SU-DHL-6 (cell line): ENCODE results near the gene HIPK4.

Experiments used
- EZH2phosphoT487 ChIP-seq: fragments of 200-600 bp; sonication (generic), shearing (Covaris generic); conservative IDR thresholded peaks from 2 replicates; pipeline ENCODE4 v1.6.1; 2018; ENCODE audit warnings: mild to moderate bottlenecking, antibody characterized with exemption, low read length, moderate library complexity, mixed read lengths
- TF ChIP-seq, protein P1 (sequence below): fragments of 200-600 bp; sonication (generic); IDR thresholded peaks from one replicate; pipeline ENCODE4 v1.5.1; 2017; ENCODE audit warnings: antibody characterized with exemption, mild to moderate bottlenecking, low read length, moderate library complexity; ENCODE audit not compliant: insufficient read depth, poor library complexity, severe bottlenecking

DNA sequence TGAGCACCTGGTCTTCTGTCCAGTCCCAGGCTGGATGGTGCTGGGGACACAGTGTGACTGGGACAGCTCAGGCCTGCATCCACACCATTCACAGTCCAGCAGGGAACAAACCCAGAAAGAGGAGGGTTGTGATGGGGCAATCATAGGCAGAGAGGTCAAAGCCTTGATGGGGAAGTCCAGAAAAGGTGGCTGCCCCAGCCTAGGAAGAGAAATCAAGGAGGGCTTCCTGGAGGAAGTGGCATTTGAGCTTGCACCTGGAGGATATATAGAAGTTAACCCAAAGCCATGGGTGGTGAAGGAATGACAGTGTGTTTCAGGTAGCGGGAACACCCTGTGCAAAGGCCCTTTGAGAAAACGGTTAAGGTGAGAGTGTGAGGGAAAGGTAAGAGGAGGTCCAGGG is 25.8 kb upstream of the HIPK4 start:
- TF ChIP-seq, protein P1, sequence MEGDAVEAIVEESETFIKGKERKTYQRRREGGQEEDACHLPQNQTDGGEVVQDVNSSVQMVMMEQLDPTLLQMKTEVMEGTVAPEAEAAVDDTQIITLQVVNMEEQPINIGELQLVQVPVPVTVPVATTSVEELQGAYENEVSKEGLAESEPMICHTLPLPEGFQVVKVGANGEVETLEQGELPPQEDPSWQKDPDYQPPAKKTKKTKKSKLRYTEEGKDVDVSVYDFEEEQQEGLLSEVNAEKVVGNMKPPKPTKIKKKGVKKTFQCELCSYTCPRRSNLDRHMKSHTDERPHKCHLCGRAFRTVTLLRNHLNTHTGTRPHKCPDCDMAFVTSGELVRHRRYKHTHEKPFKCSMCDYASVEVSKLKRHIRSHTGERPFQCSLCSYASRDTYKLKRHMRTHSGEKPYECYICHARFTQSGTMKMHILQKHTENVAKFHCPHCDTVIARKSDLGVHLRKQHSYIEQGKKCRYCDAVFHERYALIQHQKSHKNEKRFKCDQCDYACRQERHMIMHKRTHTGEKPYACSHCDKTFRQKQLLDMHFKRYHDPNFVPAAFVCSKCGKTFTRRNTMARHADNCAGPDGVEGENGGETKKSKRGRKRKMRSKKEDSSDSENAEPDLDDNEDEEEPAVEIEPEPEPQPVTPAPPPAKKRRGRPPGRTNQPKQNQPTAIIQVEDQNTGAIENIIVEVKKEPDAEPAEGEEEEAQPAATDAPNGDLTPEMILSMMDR, result no peak
- no peak for TF ChIP-seq EZH2phosphoT487
